SH-SY5Y (cell line): ENCODE results near the gene PCDH9.

ENCODE experiments used
- GATA2 ChIP-seq: IDR thresholded peaks from 2 replicates; pipeline ENCODE4 v1.6.1; 2011; ENCODE audit warnings: mild to moderate bottlenecking, low read depth, low read length
- GATA3 ChIP-seq: IDR thresholded peaks from 2 replicates; pipeline ENCODE4 v1.6.1; 2011; ENCODE audit warnings: low read depth, mild to moderate bottlenecking, low read length, moderate library complexity

- TF ChIP-seq GATA2 (no peak), GATA3 (no peak)
Measured at GRCh38 chr13:66703597-66703996, 526.5 kb downstream of the PCDH9 start.
